NCI-H82 treated with DMSO at 0.1 percent for 48 hours (cell line): Measurements from ENCODE around the gene NLRP6.
"Not testable (repeated sequence)": the region's sequence is repeated elsewhere in the genome, so short reads cannot be mapped to it uniquely, and the experiment has no call there.

Experiments
- DNase-seq: peaks from one replicate; lab custom pipeline; 2025; ENCODE audit not compliant: unreplicated experiment; lab: John Stamatoyannopoulos, UW

Gene NLRP6

GRCh38 chr11:278001-278951, at the start of gene NLRP6:
Gene NLRP6 (plus strand): TSS chr11:278407. CDS start chr11:278570, 163 bp downstream.
- no peak for DNase-seq

- DNase-seq: no peak
These were observed 47.8 kb upstream of the NLRP6 start for GRCh38 chr11:230431-230830.

DNA sequence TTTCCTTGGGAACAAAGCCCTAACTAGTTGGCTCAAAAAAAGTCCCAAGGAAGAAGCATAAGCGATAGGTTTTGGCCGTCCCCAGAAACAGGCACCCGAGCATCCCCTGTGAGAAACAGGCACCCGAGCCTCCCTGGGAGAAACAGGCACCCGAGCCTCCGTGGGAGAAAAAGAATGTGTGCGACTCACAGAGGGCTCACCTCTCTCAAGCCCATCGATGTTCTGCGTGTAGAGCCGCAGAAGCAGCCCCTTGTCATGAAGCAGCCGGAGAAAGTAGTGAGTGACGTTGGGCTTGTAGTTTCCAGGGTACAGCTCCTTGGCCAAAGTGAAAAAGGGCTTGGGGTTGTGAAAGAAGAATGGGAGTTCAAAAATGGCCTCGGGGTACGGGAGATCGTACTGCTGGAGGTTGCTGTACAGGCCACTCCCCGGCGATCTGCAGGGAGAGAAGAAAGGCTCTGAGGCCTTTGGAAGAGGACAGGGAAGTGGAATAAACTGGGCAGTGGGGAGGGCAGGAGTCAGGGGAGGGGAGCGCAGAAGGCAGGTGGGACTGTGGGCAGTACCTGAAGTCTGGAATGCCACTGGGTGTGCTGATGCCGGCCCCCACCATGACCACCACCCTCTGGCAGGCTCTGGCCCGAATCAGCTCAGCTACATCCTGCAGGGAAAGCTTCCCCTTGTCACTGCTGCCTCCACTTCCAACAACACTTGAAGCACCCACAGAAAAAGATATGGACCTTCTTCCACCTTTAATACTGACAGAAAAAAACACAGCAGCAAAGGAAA, 45.2 kb upstream of the NLRP6 start:
- DNase-seq: no peak

- DNase-seq: no peak
These were observed 43.0 kb upstream of the NLRP6 start for GRCh38 chr11:235180-235579.

DNA sequence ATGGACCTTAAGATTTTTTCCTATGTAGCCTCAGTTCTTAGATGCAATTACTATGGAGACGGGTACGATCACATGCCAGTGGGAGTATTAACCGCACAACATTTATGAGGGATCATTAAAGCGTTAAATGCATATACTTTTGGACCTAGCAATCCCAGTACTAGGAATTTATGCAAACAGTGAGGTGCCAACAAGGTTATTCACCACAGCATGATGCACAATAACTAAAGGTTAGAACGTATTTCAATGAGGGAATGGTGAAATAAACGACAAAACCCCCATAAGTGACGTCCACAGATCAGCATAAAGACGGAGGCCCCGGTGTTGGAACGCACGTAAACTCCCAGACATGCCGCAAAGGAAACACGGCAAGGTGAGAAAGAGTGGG, 42.6 kb upstream of the NLRP6 start:
- no peak for DNase-seq

- DNase-seq: peak; percentile 42
These were observed 42.0 kb upstream of the NLRP6 start, which contains the start of gene SIRT3 for GRCh38 chr11:235997-236773. Gene SIRT3 (minus strand): TSS chr11:236342. CDS start chr11:236328, 14 bp downstream.

DNA sequence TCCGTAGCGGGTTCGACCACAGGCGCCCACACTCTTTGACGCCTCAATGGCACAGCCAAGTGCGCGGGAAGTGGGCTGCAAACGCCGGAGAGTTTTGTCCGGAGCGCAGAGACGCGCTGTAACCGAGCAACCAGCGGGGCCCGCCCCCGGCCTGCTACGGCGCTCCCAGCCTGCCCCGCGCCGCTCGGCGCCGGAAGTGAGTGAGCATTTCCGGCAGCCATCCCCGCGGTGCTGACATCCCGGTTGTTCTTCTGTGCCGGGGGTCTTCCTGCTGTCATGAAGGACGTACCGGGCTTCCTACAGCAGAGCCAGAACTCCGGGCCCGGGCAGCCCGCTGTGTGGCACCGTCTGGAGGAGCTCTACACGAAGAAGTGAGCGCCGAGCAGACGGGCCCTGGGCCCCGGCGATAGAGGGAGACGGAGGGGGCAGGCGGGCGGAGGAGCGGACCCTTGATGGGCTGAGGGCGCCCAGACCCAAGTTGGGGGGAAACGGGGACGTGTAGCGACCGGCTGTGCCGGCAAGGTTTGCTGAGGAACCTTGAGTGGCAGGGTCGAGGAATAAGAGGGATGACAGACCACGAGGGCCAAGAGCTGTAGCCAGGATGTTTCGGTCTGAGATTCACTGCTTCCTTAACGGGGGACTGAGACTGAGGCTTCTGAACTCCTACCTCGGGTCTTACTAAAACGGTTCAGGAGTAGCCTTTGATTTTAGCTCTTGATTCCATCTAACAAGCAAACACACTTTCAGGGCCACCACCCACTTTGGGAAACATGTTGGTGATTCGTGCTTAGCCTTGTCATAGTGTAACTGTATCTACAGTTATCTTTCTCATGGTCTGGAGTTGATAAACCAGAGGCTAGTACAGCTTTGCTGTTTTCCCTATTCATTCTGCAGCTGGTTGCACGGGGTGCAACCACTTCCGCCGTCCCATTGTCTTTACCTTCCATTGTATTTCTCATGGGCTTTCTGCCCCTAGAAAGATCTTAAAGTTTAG, 41.1 kb upstream of the NLRP6 start, which contains the start of gene PSMD13:
Gene PSMD13, plus strand, starts transcription at position 203 of the 994 bp plus-strand sequence. Its CDS starts 74 bp downstream, at position 277.
- peak; percentile 18 for DNase-seq

- DNase-seq: not testable (repeated sequence)
These were observed 39.9 kb upstream of the NLRP6 start for GRCh38 chr11:238346-238745.

DNA sequence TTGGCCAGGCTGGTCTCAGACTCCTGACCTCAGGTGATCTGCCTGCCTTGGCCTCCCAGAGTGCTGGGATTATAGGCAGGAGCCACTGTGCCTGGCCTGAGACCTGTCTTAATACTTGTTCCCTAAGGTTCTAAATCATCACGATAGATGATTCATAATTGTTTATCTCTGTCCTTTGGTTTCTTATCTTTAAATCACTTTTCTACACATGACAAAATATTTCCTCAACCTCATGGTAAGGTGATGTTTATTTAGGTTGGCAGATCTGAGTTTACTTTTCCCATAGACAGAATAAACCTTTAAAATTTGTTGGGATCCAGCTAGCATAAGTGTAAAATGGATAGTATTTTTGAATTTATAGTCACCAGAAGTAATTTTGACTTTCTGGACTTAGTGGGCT, 37.9 kb upstream of the NLRP6 start:
- no peak for DNase-seq

- DNase-seq: no peak
These were observed 36.6 kb upstream of the NLRP6 start for GRCh38 chr11:241634-242033.

GRCh38 chr11:244376-244775, 33.8 kb upstream of the NLRP6 start:
- no peak for DNase-seq

GRCh38 chr11:249062-249461, 29.1 kb upstream of the NLRP6 start:
- no peak for DNase-seq

- no peak for DNase-seq
These were observed 27.9 kb upstream of the NLRP6 start for GRCh38 chr11:250274-250673.

DNA sequence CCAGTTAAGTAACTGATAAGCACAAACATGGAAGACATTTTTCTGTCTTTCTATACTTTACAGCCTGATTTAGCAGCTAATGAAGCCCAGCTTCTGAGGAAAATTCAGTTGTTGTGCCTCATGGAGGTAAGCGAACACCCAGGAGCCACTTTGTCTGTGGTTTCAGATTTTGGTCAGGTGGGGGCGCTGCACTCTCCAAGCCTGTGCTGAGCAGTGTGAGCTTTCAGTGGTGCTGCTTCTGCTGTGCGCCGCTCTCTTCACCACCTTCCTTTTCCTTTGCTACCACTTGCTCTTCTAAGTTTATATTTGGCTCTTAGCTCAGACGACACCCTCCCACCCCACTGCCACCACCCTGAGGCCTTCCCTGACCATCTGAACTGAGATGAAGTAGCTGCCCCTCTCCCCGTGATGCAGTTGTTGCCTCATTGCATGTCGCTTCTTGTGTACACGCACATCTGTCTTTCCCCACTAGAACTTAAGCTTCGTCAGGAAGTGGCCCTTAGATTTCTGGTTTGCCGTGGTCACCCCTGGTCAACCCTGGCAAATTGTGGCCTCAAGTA, 27.4 kb upstream of the NLRP6 start:
- no peak for DNase-seq

DNA sequence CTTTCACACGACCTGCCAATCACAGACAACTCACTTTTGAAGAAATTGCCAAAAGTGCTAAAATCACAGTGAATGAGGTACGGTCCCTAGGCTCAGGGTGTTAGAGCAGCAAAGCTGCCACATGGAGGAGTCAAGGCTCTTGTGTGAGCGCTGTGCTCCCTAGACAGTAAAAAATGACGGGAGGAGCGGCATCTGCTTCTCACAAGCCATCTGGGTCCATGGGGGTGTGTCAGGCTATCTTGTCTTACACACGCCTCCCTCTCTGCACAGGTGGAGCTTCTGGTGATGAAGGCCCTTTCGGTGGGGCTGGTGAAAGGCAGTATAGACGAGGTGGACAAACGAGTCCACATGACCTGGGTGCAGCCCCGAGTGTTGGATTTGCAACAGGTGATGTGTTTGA, 26.7 kb upstream of the NLRP6 start:
- DNase-seq: no peak

GRCh38 chr11:252666-253065, 25.5 kb upstream of the NLRP6 start:
- no peak for DNase-seq

DNA sequence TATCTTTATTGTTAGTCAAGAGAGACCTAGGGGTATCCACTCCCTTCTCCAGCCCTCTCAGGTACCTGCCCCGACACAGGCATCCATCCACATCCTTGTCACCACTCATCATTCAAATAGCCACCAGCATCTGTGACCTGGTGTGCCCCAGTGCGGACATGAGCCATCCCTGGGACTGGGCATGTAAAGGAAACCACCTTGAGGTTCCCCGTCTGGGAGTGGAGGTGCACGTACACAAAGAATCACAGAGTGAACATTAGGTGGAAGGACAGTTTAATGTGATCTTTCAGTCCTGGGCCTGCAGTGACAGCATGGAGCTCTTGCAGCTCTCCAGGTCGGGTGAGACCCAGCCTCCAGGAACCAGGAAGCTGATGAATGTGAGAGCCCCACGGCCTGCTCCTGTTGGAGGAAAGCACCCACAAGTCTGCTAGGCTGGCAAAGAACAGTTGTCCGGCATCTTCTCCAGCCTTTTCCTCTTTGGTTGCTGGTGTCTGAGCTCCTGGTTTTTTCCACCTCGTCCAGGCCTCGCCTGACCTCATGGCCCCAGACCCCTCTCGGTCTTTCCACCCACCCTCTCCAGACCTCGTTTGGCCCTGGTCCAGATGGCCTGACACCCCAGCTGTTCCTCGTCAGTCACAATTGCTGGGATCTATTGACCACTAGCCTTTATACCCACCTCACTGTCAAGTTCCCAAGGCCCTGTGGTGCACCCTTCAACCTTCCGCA, 24.9 kb upstream of the NLRP6 start:
- DNase-seq: no peak

GRCh38 chr11:253886-254270, 24.3 kb upstream of the NLRP6 start:
- DNase-seq: no peak

GRCh38 chr11:255176-255575, 23.0 kb upstream of the NLRP6 start:
- DNase-seq: no peak
